IMR-90 (cell line): ENCODE data around the gene P2RY14. TPM values are rescaled to one million over a fixed set of nuclear protein-coding genes. Genes with fewer than 3 reads are reported as not detected.

Source experiments
- ATAC-seq: fragments of 200-7000 bp; cut with Tn5 transposase; 2 replicates; pipeline ENCODE4 v1.9.1; 2020; ENCODE audit warnings: low read depth, mild to moderate bottlenecking, moderate library complexity
- BruUV-seq: library from RNA; stranded (reverse); fragments of 400-500 nt; replicated peaks from 2 replicates; lab custom pipeline; 2021; lab: Mats Ljungman, UMichigan
- CTCF ChIA-PET: fragments of 300-600 bp; formaldehyde crosslinking; extraction: SDS; loops from one replicate; lab custom pipeline; 2021; ENCODE audit warnings: antibody characterized with exemption; lab: Yijun Ruan, JAX
- POLR2A ChIA-PET: fragments of 300-600 bp; sonication (Branson Sonifier 250); formaldehyde crosslinking; loops from one replicate; lab custom pipeline; 2022; ENCODE audit warnings: antibody characterized with exemption; ENCODE audit not compliant: unreplicated experiment; lab: Charles Lee
- DNase-seq: peaks from one replicate; pipeline ENCODE4 v3.0.0; 2013
- H2AFZ ChIP-seq: replicated peaks from 2 replicates; pipeline ENCODE3; 2013; ENCODE audit warnings: low read length, mild to moderate bottlenecking; ENCODE audit not compliant: poor library complexity
- H2AK5ac ChIP-seq: 2 replicates; pipeline ENCODE4 v1.6.1; 2013; ENCODE audit warnings: low read depth, low read length, inconsistent platforms
- H2AK9ac ChIP-seq: replicated peaks from 2 replicates; pipeline ENCODE3; 2013; ENCODE audit warnings: mild to moderate bottlenecking, low read depth, low read length, moderate library complexity; ENCODE audit not compliant: poor library complexity
- H2BK120ac ChIP-seq: 2 replicates; pipeline ENCODE4 v1.6.1; 2013; ENCODE audit warnings: low read depth, low read length, inconsistent platforms
- H2BK15ac ChIP-seq: 3 replicates; pipeline ENCODE4 v1.6.1; 2013; ENCODE audit warnings: low read depth, low read length, inconsistent platforms
- H2BK20ac ChIP-seq: 2 replicates; pipeline ENCODE4 v1.6.1; 2013; ENCODE audit warnings: low read depth, mild to moderate bottlenecking, inconsistent platforms, low read length, moderate library complexity
- H2BK5ac ChIP-seq: 2 replicates; pipeline ENCODE4 v1.6.1; 2013; ENCODE audit warnings: mild to moderate bottlenecking, low read depth, low read length, inconsistent platforms; ENCODE audit not compliant: poor library complexity, severe bottlenecking
- H3K14ac ChIP-seq: replicated peaks from 2 replicates; pipeline ENCODE4 v1.6.1; 2013; ENCODE audit warnings: low read depth, low read length, inconsistent platforms
- H3K18ac ChIP-seq: 2 replicates; pipeline ENCODE4 v1.6.1; 2013; ENCODE audit warnings: low read depth, low read length, control low read depth
- H3K23ac ChIP-seq: 2 replicates; pipeline ENCODE4 v1.6.1; 2013; ENCODE audit warnings: low read depth, low read length, inconsistent platforms
- H3K27ac ChIP-seq: 2 replicates; pipeline ENCODE4 v1.5.1; 2013; ENCODE audit warnings: mild to moderate bottlenecking, control low read depth, low read length; ENCODE audit not compliant: insufficient read depth
- H3K27me3 ChIP-seq: 2 replicates; pipeline ENCODE4 v1.6.1; 2013; ENCODE audit warnings: low read length; ENCODE audit not compliant: control insufficient read depth, insufficient read depth
- H3K36me3 ChIP-seq: 2 replicates; pipeline ENCODE4 v1.6.1; 2013; ENCODE audit warnings: low read length, mixed read lengths; ENCODE audit not compliant: control insufficient read depth, insufficient read depth
- H3K4ac ChIP-seq: 2 replicates; pipeline ENCODE4 v1.6.1; 2013; ENCODE audit warnings: low read depth, low read length, inconsistent platforms
- H3K4me1 ChIP-seq: 2 replicates; pipeline ENCODE4 v1.6.1; 2013; ENCODE audit warnings: low read length, mixed read lengths; ENCODE audit not compliant: control insufficient read depth, insufficient read depth
- H3K4me2 ChIP-seq: 2 replicates; pipeline ENCODE4 v1.6.1; 2013; ENCODE audit warnings: low read depth, mild to moderate bottlenecking, control low read depth, low read length, moderate library complexity
- H3K4me3 ChIP-seq: 2 replicates; pipeline ENCODE4 v1.5.1; 2013; ENCODE audit warnings: low read depth, mild to moderate bottlenecking, control low read depth, low read length, moderate library complexity; ENCODE audit not compliant: insufficient read depth
- H3K56ac ChIP-seq: 2 replicates; pipeline ENCODE4 v1.6.1; 2013; ENCODE audit warnings: low read length, inconsistent platforms; ENCODE audit not compliant: insufficient read depth; ENCODE audit errors: extremely low read depth
- H3K79me1 ChIP-seq, 2 experiments: 2 replicates each; pipeline ENCODE4 v1.6.1; 2013; ENCODE audit warnings: low read length in 2 of 2, inconsistent platforms in 1 of 2, low read depth in 1 of 2
- H3K9ac ChIP-seq: 2 replicates; pipeline ENCODE4 v1.6.1; 2013; ENCODE audit warnings: low read depth, low read length, control low read depth
- H3K9me1 ChIP-seq: 2 replicates; pipeline ENCODE4 v1.6.1; 2013; ENCODE audit warnings: low read length, inconsistent platforms; ENCODE audit not compliant: insufficient read depth
- H3K9me3 ChIP-seq: 2 replicates; pipeline ENCODE4 v1.6.1; 2013; ENCODE audit warnings: low read length; ENCODE audit not compliant: control insufficient read depth, insufficient read depth
- H4K20me1 ChIP-seq: 2 replicates; pipeline ENCODE4 v1.6.1; 2013; ENCODE audit warnings: low read length, inconsistent platforms; ENCODE audit not compliant: insufficient read depth
- H4K5ac ChIP-seq: 2 replicates; pipeline ENCODE4 v1.6.1; 2013; ENCODE audit warnings: mild to moderate bottlenecking, low read depth, low read length, control low read depth
- H4K8ac ChIP-seq, 2 experiments: 2 replicates each; pipeline ENCODE4 v1.6.1; 2013; ENCODE audit warnings: low read depth in 2 of 2, low read length in 2 of 2, control low read depth in 1 of 2, inconsistent platforms in 1 of 2
- H4K91ac ChIP-seq: 2 replicates; pipeline ENCODE4 v1.6.1; 2013; ENCODE audit warnings: low read depth, low read length, inconsistent platforms; ENCODE audit not compliant: insufficient read depth
- BHLHE40 ChIP-seq: fragments of 150-350 bp; IDR thresholded peaks from 2 replicates; pipeline ENCODE4 v1.6.1; 2016; ENCODE audit warnings: mild to moderate bottlenecking, low read depth, low read length
- CHD1 ChIP-seq: IDR thresholded peaks from 2 replicates; pipeline ENCODE4 v1.6.1; 2012; ENCODE audit warnings: low read depth, low read length, improper control_type of control experiment
- CTCF ChIP-seq: conservative IDR thresholded peaks from 2 replicates; pipeline ENCODE4 v1.5.1; 2012; ENCODE audit warnings: mild to moderate bottlenecking, low read depth, low read length, improper control_type of control experiment
- ELK1 ChIP-seq: fragments of 150-350 bp; IDR thresholded peaks from 2 replicates; pipeline ENCODE4 v1.6.1; 2016; ENCODE audit warnings: low read depth, mild to moderate bottlenecking, low read length, moderate library complexity, borderline replicate concordance
- MAFK ChIP-seq: IDR thresholded peaks from 2 replicates; pipeline ENCODE4 v1.6.1; 2012; ENCODE audit warnings: low read depth, low read length, improper control_type of control experiment
- POLR2A ChIP-seq: IDR thresholded peaks from 2 replicates; pipeline ENCODE4 v1.6.1; 2012; ENCODE audit warnings: mild to moderate bottlenecking, low read depth, low read length
- SMC3 ChIP-seq: fragments of 150-350 bp; IDR thresholded peaks from 2 replicates; pipeline ENCODE4 v1.6.1; 2016; ENCODE audit warnings: low read depth, mild to moderate bottlenecking, antibody characterized with exemption, low read length, moderate library complexity
- WGBS, 2 experiments: methylation state at CpG; one replicate each; pipeline versions ENCODE4 v1.1.5 to v1.1.7; 2013; ENCODE audit warnings: missing lambda C conversion rate in 2 of 2; ENCODE audit not compliant: insufficient read length in 1 of 2; ENCODE audit errors: extremely low coverage in 2 of 2; 5-methylcytosine and 5-hydroxymethylcytosine counted together
- dilution Hi-C: fragments of 300-500 bp; cut with HindIII; formaldehyde crosslinking; loops from one replicate; pipeline ENCODE4 v1.14.3; 2018; ENCODE audit warnings: low sequenced_read_pairs; ENCODE audit not compliant: unreplicated experiment
- in situ Hi-C: fragments of 300-500 bp; cut with MboI; formaldehyde crosslinking; loops from 3 replicates; pipeline ENCODE4 v1.14.3; 2019; ENCODE audit warnings: low sequenced_read_pairs, inconsistent platforms, mixed read lengths
- intact Hi-C: fragments of 100-400 bp; cut with micrococcal nuclease; formaldehyde crosslinking; loops from 2 replicates; pipeline ENCODE4 v1.10.0; 2022
- polyA plus RNA-seq, 3 experiments: library from polyadenylated mRNA; depleted of rRNA; stranded (reverse); fragments of >200 nt; gene quantifications; 2 replicates each; pipeline ENCODE4 v1.2.3, GENCODE V29; 2012; ENCODE audit warnings: low replicate concordance in 1 of 3
- total RNA-seq: library from RNA; depleted of rRNA; stranded (reverse); fragments of >200 nt; gene quantifications from 2 replicates; pipeline ENCODE4 v1.2.3, GENCODE V29; 2012
- TF ChIP-seq, protein P1 (sequence below): fragments of 150-350 bp; IDR thresholded peaks from 2 replicates; pipeline ENCODE4 v1.6.1; 2017; ENCODE audit warnings: mild to moderate bottlenecking, antibody characterized with exemption, low read length, low read depth

Gene P2RY14
- total and polyA plus RNA-seq, 2 of the 4 experiments (the other 2 are of a cell fraction), result not detected

- H2BK20ac ChIP-seq, result no peak overlapping the region
- H4K91ac ChIP-seq, result no peak overlapping the region
Observed at GRCh38 chr3:151199554-151200438, 78.5 kb downstream of the P2RY14 start.

More at GRCh38 chr3:151199554-151200438, 78.5 kb downstream of the P2RY14 start:
- no peak for ATAC-seq
- dilution Hi-C loops (no loop called here), in situ Hi-C loops (no loop called here), intact Hi-C loops (no loop called here)
- Histone ChIP-seq H3K4me2 (no peak overlapping the region), H3K4ac (no peak overlapping the region), H2AK5ac (no peak overlapping the region), H2AFZ (no peak overlapping the region), H3K14ac (no peak overlapping the region), H3K4me1 (peaks cover 2% of the 10 kb centered on the region; the same call in 1 of the 2 replicates), H3K27me3 (no peaks in the 10 kb centered on the region), H2BK120ac (no peak overlapping the region), H4K20me1 (no peaks in the 10 kb centered on the region), H2BK15ac (no peak overlapping the region), H2AK9ac (no peak overlapping the region), H3K79me1 (no peaks in the 10 kb centered on the region), H4K5ac (no peak overlapping the region), H3K56ac (no peak overlapping the region), H4K8ac (no peak overlapping the region), H3K36me3 (no peaks in the 10 kb centered on the region), H3K23ac (no peak overlapping the region), H3K27ac (no peak overlapping the region), H3K9me1 (peaks cover 3% of the 10 kb centered on the region; the same call in 1 of the 2 replicates), H3K9ac (no peak overlapping the region), H2BK5ac (no peak overlapping the region), H3K4me3 (no peak overlapping the region), H3K18ac (no peak overlapping the region; the same call in 1 of the 2 replicates), H3K9me3 (no peaks in the 10 kb centered on the region)
- DNase-seq, result peak; percentile 24
- ChIA-PET POLR2A (no interaction called here), CTCF (interaction anchor here (0.6 to 1.6 kb wide), 5 partner anchors 9 to 205 kb away, joined by 3 to 6 read pairs (median 4); no protein-coding TSS in a partner anchor)
- TF ChIP-seq ELK1 (no peak), BHLHE40 (no peak), SMC3 (no peak), CHD1 (no peak), MAFK (no peak), CTCF (no peak), POLR2A (no peak)
- TF ChIP-seq, protein P1, sequence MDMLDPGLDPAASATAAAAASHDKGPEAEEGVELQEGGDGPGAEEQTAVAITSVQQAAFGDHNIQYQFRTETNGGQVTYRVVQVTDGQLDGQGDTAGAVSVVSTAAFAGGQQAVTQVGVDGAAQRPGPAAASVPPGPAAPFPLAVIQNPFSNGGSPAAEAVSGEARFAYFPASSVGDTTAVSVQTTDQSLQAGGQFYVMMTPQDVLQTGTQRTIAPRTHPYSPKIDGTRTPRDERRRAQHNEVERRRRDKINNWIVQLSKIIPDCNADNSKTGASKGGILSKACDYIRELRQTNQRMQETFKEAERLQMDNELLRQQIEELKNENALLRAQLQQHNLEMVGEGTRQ, result no peak
- WGBS, 2 experiments, result no CpG with 5 or more reads among the region's 4 CpGs
- no TSS peak for BruUV-seq
